GM23338 (cell line): ENCODE results near the gene TBC1D17. TPM values are rescaled to one million over a fixed set of nuclear protein-coding genes. Genes with fewer than 3 reads are reported as not detected.

ENCODE experiments used
- ATAC-seq: fragments of 200-7000 bp; cut with Tn5 transposase; 3 replicates; pipeline ENCODE4 v1.9.1; 2020
- DNase-seq: peaks from one replicate; pipeline ENCODE4 v3.0.0-alpha.2; 2015; ENCODE audit warnings: low spot score
- H2AFZ ChIP-seq: fragments of 200-600 bp; sonication (generic); 2 replicates; pipeline ENCODE4 v1.8.0; 2016; ENCODE audit warnings: antibody characterized with exemption, mild to moderate bottlenecking, moderate library complexity
- H3F3A ChIP-seq: fragments of 200-600 bp; sonication (generic); replicated peaks from 2 replicates; pipeline ENCODE4 v1.8.0; 2017; ENCODE audit warnings: antibody characterized with exemption, mixed run types, low read depth
- H3K27ac ChIP-seq: fragments of 200-600 bp; sonication (generic); 2 replicates; pipeline ENCODE4 v1.6.1; 2016; ENCODE audit warnings: low read depth
- H3K27me3 ChIP-seq: fragments of 200-600 bp; sonication (generic); 2 replicates; pipeline ENCODE4 v1.8.0; 2016; ENCODE audit warnings: mild to moderate bottlenecking, mixed run types, moderate library complexity; ENCODE audit not compliant: insufficient read depth
- H3K36me3 ChIP-seq: fragments of 200-600 bp; sonication (generic); 2 replicates; pipeline ENCODE4 v1.8.0; 2016; ENCODE audit warnings: mild to moderate bottlenecking; ENCODE audit not compliant: insufficient read depth
- H3K4me1 ChIP-seq: fragments of 200-600 bp; sonication (generic); 2 replicates; pipeline ENCODE4 v1.8.0; 2016; ENCODE audit warnings: mild to moderate bottlenecking, moderate library complexity; ENCODE audit not compliant: insufficient read depth
- H3K4me2 ChIP-seq: fragments of 200-600 bp; sonication (generic); 2 replicates; pipeline ENCODE4 v1.7.1; 2017; ENCODE audit warnings: mixed run types
- H3K4me3 ChIP-seq: fragments of 200-600 bp; sonication (generic); 2 replicates; pipeline ENCODE4 v1.6.1; 2016; ENCODE audit warnings: mixed run types
- H3K79me2 ChIP-seq: fragments of 200-600 bp; sonication (generic); replicated peaks from 2 replicates; pipeline ENCODE4 v1.8.0; 2017; ENCODE audit warnings: mild to moderate bottlenecking; ENCODE audit not compliant: insufficient read depth
- H3K9me2 ChIP-seq: fragments of 200-600 bp; sonication (generic); 2 replicates; pipeline ENCODE4 v1.8.0; 2017; ENCODE audit not compliant: insufficient read depth
- H4K20me1 ChIP-seq: fragments of 200-600 bp; sonication (generic); replicated peaks from 2 replicates; pipeline ENCODE4 v1.8.0; 2017; ENCODE audit warnings: mild to moderate bottlenecking; ENCODE audit not compliant: insufficient read depth
- H3K27ac Mint-ChIP-seq: 2 replicates; pipeline ENCODE4 v1.8.0; 2020; ENCODE audit warnings: inconsistent platforms, mild to moderate bottlenecking, moderate library complexity, mixed read lengths
- H3K27me3 Mint-ChIP-seq: 3 replicates; pipeline ENCODE4 v1.8.0; 2022; ENCODE audit warnings: low read depth, mild to moderate bottlenecking, moderate library complexity, mixed read lengths, inconsistent platforms; ENCODE audit not compliant: insufficient read depth, poor library complexity
- H3K36me3 Mint-ChIP-seq: 3 replicates; pipeline ENCODE4 v1.8.0; 2021; ENCODE audit warnings: low read depth, mild to moderate bottlenecking, inconsistent platforms, moderate library complexity, mixed read lengths
- H3K4me1 Mint-ChIP-seq: 3 replicates; pipeline ENCODE4 v1.8.0; 2020; ENCODE audit warnings: mild to moderate bottlenecking, inconsistent platforms, mixed read lengths
- H3K4me3 Mint-ChIP-seq: 3 replicates; pipeline ENCODE4 v1.8.0; 2021; ENCODE audit warnings: moderate library complexity, mild to moderate bottlenecking, inconsistent platforms, mixed read lengths
- H3K9me3 Mint-ChIP-seq: 3 replicates; pipeline ENCODE4 v1.8.0; 2020; ENCODE audit warnings: moderate library complexity, mild to moderate bottlenecking, inconsistent platforms, mixed read lengths
- CREB1 ChIP-seq: fragments of 250-450 bp; sonication (Bioruptor Pico); IDR thresholded peaks from 2 replicates; pipeline ENCODE4 v1.5.0; 2020; ENCODE audit warnings: low read depth, mild to moderate bottlenecking, moderate library complexity
- EZH2 ChIP-seq: fragments of 200-600 bp; sonication (generic); IDR thresholded peaks from one replicate; pipeline ENCODE4 v1.8.0; 2017; ENCODE audit warnings: antibody characterized with exemption, mild to moderate bottlenecking, low read depth; ENCODE audit not compliant: unreplicated experiment
- EZH2phosphoT487 ChIP-seq: fragments of 200-600 bp; sonication (generic); IDR thresholded peaks from one replicate; pipeline ENCODE4 v1.8.1; 2018; ENCODE audit warnings: antibody characterized with exemption; ENCODE audit not compliant: unreplicated experiment
- JUNB ChIP-seq: IDR thresholded peaks from one replicate; pipeline ENCODE4 v1.6.1; 2016; ENCODE audit warnings: antibody characterized with exemption; ENCODE audit not compliant: unreplicated experiment
- NANOG ChIP-seq: IDR thresholded peaks from 2 replicates; pipeline ENCODE4 v1.6.1; 2016; ENCODE audit warnings: antibody characterized with exemption, borderline replicate concordance
- POLR2AphosphoS5 ChIP-seq: IDR thresholded peaks from 2 replicates; pipeline ENCODE4 v1.6.1; 2016; ENCODE audit warnings: antibody characterized with exemption, low read depth
- STAT1 ChIP-seq: IDR thresholded peaks from one replicate; pipeline ENCODE4 v1.6.1; 2016; ENCODE audit warnings: antibody characterized with exemption; ENCODE audit not compliant: unreplicated experiment
- ZNF114 ChIP-seq: fragments of 250-450 bp; sonication (Bioruptor Pico); IDR thresholded peaks from 2 replicates; pipeline ENCODE4 v1.5.0; 2020; ENCODE audit warnings: mild to moderate bottlenecking, moderate library complexity
- ZNF331 ChIP-seq: fragments of 250-450 bp; sonication (Bioruptor Pico); IDR thresholded peaks from 2 replicates; pipeline ENCODE4 v1.5.0; 2020; ENCODE audit warnings: low read depth, mild to moderate bottlenecking, moderate library complexity
- polyA plus RNA-seq: library from polyadenylated mRNA; unstranded; fragments of >200 nt; fragmentation: Nextera tagmentation; extraction: Ambion mirVana; gene quantifications from 2 replicates; pipeline ENCODE4 v1.2.1, GENCODE V29; 2016
- total RNA-seq: library from RNA; depleted of rRNA; stranded (reverse); fragments of >200 nt; shearing (Covaris generic); gene quantifications from 2 replicates; pipeline ENCODE4 v1.2.3, GENCODE V29; 2014
- TF ChIP-seq, protein P1 (sequence below): fragments of 250-450 bp; sonication (Bioruptor Pico); IDR thresholded peaks from 2 replicates; pipeline ENCODE4 v1.5.0; 2020; ENCODE audit warnings: mild to moderate bottlenecking, moderate library complexity
- TF ChIP-seq, protein P2 (sequence below), 2 experiments: fragments of 200-600 bp in 1 of 2; sonication (generic) in 1 of 2; conservative IDR thresholded peaks; 2 replicates each; pipeline versions ENCODE4 v1.5.1 to v1.6.1; 2016 to 2017; ENCODE audit warnings: antibody characterized with exemption in 2 of 2, low read depth in 2 of 2, mild to moderate bottlenecking in 2 of 2, moderate library complexity in 1 of 2
- TF ChIP-seq, protein P3 (sequence below): IDR thresholded peaks from 2 replicates; pipeline ENCODE4 v1.6.1; 2016; ENCODE audit warnings: antibody characterized with exemption
- TF ChIP-seq, protein P4 (sequence below): IDR thresholded peaks from one replicate; pipeline ENCODE4 v1.6.1; 2018; ENCODE audit warnings: antibody characterized with exemption; ENCODE audit not compliant: unreplicated experiment

TBC1D17 gene
- total and polyA plus RNA-seq, 2 experiments from 2014 or later, result 19.3 to 43.1 TPM

DNA sequence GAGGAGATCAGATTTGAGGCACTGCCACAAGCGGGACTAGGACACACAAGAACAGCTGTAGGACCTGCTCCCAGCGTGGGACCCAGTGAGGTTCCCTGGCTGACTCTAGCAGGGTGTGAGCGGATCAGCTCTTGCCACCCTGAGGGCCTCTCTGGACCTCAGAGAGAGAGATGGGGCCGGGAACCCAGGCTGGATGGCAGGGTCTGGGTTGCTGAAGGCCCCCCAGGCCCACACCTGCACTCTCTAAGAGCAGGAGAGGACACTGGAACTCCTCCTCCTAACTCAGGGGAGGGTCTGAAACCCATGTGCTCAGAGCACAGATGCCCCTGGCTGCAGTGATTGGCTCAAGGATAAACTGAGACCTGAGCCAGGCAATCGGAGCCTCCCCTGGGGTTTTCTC, 32.7 kb downstream of the TBC1D17 start:
- peaks cover 9% of the 10 kb centered on the region; the same call in 1 of the 2 replicates for H3K36me3 ChIP-seq
- Mint-ChIP-seq H3K9me3 (no peaks in the 10 kb centered on the region; the same call in 1 of the 3 replicates), H3K27ac (no peak overlapping the region)

More for the DNA sequence above, 32.7 kb downstream of the TBC1D17 start:
- ATAC-seq, result no peak
- TF ChIP-seq CREB1 (CRISPR knock-in tag), result no peak
- TF ChIP-seq, protein P1, sequence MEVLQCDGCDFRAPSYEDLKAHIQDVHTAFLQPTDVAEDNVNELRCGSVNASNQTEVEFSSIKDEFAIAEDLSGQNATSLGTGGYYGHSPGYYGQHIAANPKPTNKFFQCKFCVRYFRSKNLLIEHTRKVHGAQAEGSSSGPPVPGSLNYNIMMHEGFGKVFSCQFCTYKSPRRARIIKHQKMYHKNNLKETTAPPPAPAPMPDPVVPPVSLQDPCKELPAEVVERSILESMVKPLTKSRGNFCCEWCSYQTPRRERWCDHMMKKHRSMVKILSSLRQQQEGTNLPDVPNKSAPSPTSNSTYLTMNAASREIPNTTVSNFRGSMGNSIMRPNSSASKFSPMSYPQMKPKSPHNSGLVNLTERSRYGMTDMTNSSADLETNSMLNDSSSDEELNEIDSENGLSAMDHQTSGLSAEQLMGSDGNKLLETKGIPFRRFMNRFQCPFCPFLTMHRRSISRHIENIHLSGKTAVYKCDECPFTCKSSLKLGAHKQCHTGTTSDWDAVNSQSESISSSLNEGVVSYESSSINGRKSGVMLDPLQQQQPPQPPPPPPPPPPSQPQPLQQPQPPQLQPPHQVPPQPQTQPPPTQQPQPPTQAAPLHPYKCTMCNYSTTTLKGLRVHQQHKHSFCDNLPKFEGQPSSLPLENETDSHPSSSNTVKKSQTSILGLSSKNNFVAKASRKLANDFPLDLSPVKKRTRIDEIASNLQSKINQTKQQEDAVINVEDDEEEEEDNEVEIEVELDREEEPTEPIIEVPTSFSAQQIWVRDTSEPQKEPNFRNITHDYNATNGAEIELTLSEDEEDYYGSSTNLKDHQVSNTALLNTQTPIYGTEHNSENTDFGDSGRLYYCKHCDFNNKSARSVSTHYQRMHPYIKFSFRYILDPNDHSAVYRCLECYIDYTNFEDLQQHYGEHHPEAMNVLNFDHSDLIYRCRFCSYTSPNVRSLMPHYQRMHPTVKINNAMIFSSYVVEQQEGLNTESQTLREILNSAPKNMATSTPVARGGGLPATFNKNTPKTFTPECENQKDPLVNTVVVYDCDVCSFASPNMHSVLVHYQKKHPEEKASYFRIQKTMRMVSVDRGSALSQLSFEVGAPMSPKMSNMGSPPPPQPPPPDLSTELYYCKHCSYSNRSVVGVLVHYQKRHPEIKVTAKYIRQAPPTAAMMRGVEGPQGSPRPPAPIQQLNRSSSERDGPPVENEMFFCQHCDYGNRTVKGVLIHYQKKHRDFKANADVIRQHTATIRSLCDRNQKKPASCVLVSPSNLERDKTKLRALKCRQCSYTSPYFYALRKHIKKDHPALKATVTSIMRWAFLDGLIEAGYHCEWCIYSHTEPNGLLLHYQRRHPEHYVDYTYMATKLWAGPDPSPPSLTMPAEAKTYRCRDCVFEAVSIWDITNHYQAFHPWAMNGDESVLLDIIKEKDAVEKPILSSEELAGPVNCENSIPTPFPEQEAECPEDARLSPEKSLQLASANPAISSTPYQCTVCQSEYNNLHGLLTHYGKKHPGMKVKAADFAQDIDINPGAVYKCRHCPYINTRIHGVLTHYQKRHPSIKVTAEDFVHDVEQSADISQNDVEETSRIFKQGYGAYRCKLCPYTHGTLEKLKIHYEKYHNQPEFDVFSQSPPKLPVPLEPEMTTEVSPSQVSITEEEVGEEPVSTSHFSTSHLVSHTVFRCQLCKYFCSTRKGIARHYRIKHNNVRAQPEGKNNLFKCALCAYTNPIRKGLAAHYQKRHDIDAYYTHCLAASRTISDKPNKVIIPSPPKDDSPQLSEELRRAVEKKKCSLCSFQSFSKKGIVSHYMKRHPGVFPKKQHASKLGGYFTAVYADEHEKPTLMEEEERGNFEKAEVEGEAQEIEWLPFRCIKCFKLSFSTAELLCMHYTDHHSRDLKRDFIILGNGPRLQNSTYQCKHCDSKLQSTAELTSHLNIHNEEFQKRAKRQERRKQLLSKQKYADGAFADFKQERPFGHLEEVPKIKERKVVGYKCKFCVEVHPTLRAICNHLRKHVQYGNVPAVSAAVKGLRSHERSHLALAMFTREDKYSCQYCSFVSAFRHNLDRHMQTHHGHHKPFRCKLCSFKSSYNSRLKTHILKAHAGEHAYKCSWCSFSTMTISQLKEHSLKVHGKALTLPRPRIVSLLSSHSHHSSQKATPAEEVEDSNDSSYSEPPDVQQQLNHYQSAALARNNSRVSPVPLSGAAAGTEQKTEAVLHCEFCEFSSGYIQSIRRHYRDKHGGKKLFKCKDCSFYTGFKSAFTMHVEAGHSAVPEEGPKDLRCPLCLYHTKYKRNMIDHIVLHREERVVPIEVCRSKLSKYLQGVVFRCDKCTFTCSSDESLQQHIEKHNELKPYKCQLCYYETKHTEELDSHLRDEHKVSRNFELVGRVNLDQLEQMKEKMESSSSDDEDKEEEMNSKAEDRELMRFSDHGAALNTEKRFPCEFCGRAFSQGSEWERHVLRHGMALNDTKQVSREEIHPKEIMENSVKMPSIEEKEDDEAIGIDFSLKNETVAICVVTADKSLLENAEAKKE, result no peak
- TF ChIP-seq EZH2phosphoT487, result no peak
- no peak for TF ChIP-seq JUNB
- TF ChIP-seq, protein P2, sequence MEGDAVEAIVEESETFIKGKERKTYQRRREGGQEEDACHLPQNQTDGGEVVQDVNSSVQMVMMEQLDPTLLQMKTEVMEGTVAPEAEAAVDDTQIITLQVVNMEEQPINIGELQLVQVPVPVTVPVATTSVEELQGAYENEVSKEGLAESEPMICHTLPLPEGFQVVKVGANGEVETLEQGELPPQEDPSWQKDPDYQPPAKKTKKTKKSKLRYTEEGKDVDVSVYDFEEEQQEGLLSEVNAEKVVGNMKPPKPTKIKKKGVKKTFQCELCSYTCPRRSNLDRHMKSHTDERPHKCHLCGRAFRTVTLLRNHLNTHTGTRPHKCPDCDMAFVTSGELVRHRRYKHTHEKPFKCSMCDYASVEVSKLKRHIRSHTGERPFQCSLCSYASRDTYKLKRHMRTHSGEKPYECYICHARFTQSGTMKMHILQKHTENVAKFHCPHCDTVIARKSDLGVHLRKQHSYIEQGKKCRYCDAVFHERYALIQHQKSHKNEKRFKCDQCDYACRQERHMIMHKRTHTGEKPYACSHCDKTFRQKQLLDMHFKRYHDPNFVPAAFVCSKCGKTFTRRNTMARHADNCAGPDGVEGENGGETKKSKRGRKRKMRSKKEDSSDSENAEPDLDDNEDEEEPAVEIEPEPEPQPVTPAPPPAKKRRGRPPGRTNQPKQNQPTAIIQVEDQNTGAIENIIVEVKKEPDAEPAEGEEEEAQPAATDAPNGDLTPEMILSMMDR (conservative IDR thresholded peaks at IDR 0.05; ENCODE audit: low read depth in 2 of 2), result no peak
- no peak for TF ChIP-seq NANOG
- TF ChIP-seq, protein P3, sequence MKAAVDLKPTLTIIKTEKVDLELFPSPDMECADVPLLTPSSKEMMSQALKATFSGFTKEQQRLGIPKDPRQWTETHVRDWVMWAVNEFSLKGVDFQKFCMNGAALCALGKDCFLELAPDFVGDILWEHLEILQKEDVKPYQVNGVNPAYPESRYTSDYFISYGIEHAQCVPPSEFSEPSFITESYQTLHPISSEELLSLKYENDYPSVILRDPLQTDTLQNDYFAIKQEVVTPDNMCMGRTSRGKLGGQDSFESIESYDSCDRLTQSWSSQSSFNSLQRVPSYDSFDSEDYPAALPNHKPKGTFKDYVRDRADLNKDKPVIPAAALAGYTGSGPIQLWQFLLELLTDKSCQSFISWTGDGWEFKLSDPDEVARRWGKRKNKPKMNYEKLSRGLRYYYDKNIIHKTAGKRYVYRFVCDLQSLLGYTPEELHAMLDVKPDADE, result no peak
- TF ChIP-seq, protein P4, sequence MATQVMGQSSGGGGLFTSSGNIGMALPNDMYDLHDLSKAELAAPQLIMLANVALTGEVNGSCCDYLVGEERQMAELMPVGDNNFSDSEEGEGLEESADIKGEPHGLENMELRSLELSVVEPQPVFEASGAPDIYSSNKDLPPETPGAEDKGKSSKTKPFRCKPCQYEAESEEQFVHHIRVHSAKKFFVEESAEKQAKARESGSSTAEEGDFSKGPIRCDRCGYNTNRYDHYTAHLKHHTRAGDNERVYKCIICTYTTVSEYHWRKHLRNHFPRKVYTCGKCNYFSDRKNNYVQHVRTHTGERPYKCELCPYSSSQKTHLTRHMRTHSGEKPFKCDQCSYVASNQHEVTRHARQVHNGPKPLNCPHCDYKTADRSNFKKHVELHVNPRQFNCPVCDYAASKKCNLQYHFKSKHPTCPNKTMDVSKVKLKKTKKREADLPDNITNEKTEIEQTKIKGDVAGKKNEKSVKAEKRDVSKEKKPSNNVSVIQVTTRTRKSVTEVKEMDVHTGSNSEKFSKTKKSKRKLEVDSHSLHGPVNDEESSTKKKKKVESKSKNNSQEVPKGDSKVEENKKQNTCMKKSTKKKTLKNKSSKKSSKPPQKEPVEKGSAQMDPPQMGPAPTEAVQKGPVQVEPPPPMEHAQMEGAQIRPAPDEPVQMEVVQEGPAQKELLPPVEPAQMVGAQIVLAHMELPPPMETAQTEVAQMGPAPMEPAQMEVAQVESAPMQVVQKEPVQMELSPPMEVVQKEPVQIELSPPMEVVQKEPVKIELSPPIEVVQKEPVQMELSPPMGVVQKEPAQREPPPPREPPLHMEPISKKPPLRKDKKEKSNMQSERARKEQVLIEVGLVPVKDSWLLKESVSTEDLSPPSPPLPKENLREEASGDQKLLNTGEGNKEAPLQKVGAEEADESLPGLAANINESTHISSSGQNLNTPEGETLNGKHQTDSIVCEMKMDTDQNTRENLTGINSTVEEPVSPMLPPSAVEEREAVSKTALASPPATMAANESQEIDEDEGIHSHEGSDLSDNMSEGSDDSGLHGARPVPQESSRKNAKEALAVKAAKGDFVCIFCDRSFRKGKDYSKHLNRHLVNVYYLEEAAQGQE, result no peak
- no peak for TF ChIP-seq EZH2
- TF ChIP-seq POLR2AphosphoS5, result no peak
- TF ChIP-seq ZNF114 (CRISPR knock-in tag), result no peak
- no peak for TF ChIP-seq STAT1
- no peak for TF ChIP-seq ZNF331 (CRISPR knock-in tag)
- Histone ChIP-seq H3K27ac (no peak overlapping the region), H3K79me2 (peaks cover 18% of the 10 kb centered on the region), H3K4me3 (no peak overlapping the region), H3K9me2 (no peaks in the 10 kb centered on the region), H3K4me2 (no peak overlapping the region), H3K4me1 (peaks cover 10% of the 10 kb centered on the region), H3F3A (peaks cover 18% of the 10 kb centered on the region; the same call in 1 of the 2 replicates), H2AFZ (no peak overlapping the region), H4K20me1 (peaks cover 55% of the 10 kb centered on the region), H3K27me3 (no peaks in the 10 kb centered on the region)
- Mint-ChIP-seq H3K36me3 (peaks cover 84% of the 10 kb centered on the region), H3K4me3 (no peak overlapping the region), H3K4me1 (peaks cover 20% of the 10 kb centered on the region), H3K27me3 (peaks cover 26% of the 10 kb centered on the region)
- no peak for DNase-seq
